GM19455 (cell line): ENCODE results near the gene CCDC192.

Experiments
- ATAC-seq: cut with Tn5 transposase; IDR thresholded peaks from one replicate; pipeline ENCODE4 v1.9.1; 2021; ENCODE audit not compliant: unreplicated experiment

The CCDC192 gene

GRCh38 chr5:127805448-127805847 lies 102.3 kb downstream of the CCDC192 start:
- no peak for ATAC-seq

- no peak for ATAC-seq
Observed at GRCh38 chr5:127806776-127807175, 103.6 kb downstream of the CCDC192 start.

- ATAC-seq: no peak
Observed at GRCh38 chr5:127809533-127809932, 106.3 kb downstream of the CCDC192 start.

- ATAC-seq: no peak
Observed at GRCh38 chr5:127810017-127810416, 106.8 kb downstream of the CCDC192 start.

- no peak for ATAC-seq
Observed at GRCh38 chr5:127810707-127811490, 107.7 kb downstream of the CCDC192 start.

GRCh38 chr5:127812570-127812969 lies 109.4 kb downstream of the CCDC192 start:
- ATAC-seq: no peak

GRCh38 chr5:127813633-127814587 lies 110.7 kb downstream of the CCDC192 start:
- no peak for ATAC-seq

- ATAC-seq: no peak
Observed at GRCh38 chr5:127814588-127814973, 111.4 kb downstream of the CCDC192 start.

- ATAC-seq: peak; percentile 52
Observed at GRCh38 chr5:127820910-127821553, 117.8 kb downstream of the CCDC192 start.

GRCh38 chr5:127821896-127822295 lies 118.7 kb downstream of the CCDC192 start:
- ATAC-seq: no peak

- ATAC-seq: no peak
Observed at GRCh38 chr5:127824126-127824525, 120.9 kb downstream of the CCDC192 start.

- ATAC-seq: no peak
Observed at GRCh38 chr5:127826011-127826410, 122.8 kb downstream of the CCDC192 start.

GRCh38 chr5:127827451-127827850 lies 124.3 kb downstream of the CCDC192 start:
- no peak for ATAC-seq

- ATAC-seq: no peak
Observed at GRCh38 chr5:127830157-127830556, 127.0 kb downstream of the CCDC192 start.

- ATAC-seq: no peak
Observed at GRCh38 chr5:127830829-127831598, 127.8 kb downstream of the CCDC192 start.

- no peak for ATAC-seq
Observed at GRCh38 chr5:127832067-127832466, 128.9 kb downstream of the CCDC192 start.

GRCh38 chr5:127834094-127834531 lies 130.9 kb downstream of the CCDC192 start:
- ATAC-seq: no peak

- no peak for ATAC-seq
Observed at GRCh38 chr5:127834554-127834953, 131.4 kb downstream of the CCDC192 start.

GRCh38 chr5:127838661-127839060 lies 135.5 kb downstream of the CCDC192 start:
- no peak for ATAC-seq

GRCh38 chr5:127839072-127839471 lies 135.9 kb downstream of the CCDC192 start:
- ATAC-seq: no peak
